ENCODE measurements around the gene APEH.

Gene APEH

DNA sequence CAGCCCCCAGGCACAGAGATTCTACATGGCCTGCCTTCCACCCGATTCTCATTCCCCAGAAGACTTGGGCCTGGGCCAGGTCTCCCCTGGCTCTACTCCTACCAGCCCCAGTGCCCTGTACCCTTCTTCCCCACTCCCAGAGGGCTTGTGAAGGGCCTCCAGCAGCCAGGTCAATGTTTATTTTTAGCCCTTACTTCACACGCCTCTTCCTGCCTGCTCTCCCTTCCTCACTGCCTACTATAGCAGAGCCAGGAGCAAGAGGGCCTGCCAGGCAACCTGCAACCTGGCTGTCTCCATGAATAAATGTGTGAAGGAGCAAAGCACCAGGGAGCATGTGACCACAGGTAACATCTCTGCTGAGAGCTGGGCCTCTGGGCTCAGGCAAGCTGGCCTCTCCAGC is 26.4 kb upstream of the APEH start (continued):
- TF ChIP-seq REST (tag by site-specific recombination; IDR thresholded peaks at IDR 0.05) (no peak), KLF9 (tag by site-specific recombination; IDR thresholded peaks at IDR 0.05; ENCODE audit: low read depth) (no peak), ZNF623 (tag by site-specific recombination; IDR thresholded peaks at IDR 0.05) (peak; percentile 19; the same call in 1 of the 2 replicates), ZNF223 (tag by site-specific recombination; IDR thresholded peaks at IDR 0.05) (peak; percentile 42; the same call in 1 of the 2 replicates), ZNF473 (tag by site-specific recombination; IDR thresholded peaks at IDR 0.05) (no peak), ZNF398 (tag by site-specific recombination; IDR thresholded peaks at IDR 0.05) (peak; percentile 19; the same call in 1 of the 2 replicates)

- CTCF ChIA-PET: no interaction called here
Observed at GRCh38 chr3:49648354-49649019, 25.7 kb upstream of the APEH start.

GRCh38 chr3:49649576-49649975 is 24.6 kb upstream of the APEH start:
- Histone ChIP-seq H3K27ac (ENCODE audit: extremely low read depth, low read depth, low read length) (no peak overlapping the region), H3K36me3 (ENCODE audit: control insufficient read depth in 2 of 2, insufficient read depth in 1 of 2, low read length in 2 of 2) (no peaks in the 10 kb centered on the region), H3K4me1 (ENCODE audit: control insufficient read depth, insufficient read depth, low read length) (no peaks in the 10 kb centered on the region), H3K4me3 (ENCODE audit: low read depth, low read length) (no peak overlapping the region), H3K9me3 (ENCODE audit: control insufficient read depth, insufficient read depth, low read depth, low read length) (no peaks in the 10 kb centered on the region)
- CTCF ChIA-PET: no interaction called here
- POLR2A ChIA-PET: no interaction called here
- TF ChIP-seq ZNF677 (tag by site-specific recombination; IDR thresholded peaks at IDR 0.05): no peak
- no peak for TF ChIP-seq ZNF555 (tag by site-specific recombination; conservative IDR thresholded peaks at IDR 0.05)
- no peak for TF ChIP-seq EGR2 (tag by site-specific recombination; IDR thresholded peaks at IDR 0.05; ENCODE audit: low read depth)
- TF ChIP-seq BCL11B (tag by site-specific recombination; IDR thresholded peaks at IDR 0.05; ENCODE audit: low read depth): no peak
- TF ChIP-seq ZNF596 (tag by site-specific recombination; IDR thresholded peaks at IDR 0.05): no peak
- TF ChIP-seq ZNF501 (tag by site-specific recombination; IDR thresholded peaks at IDR 0.05): no peak
- no peak for TF ChIP-seq ZNF639 (tag by site-specific recombination; IDR thresholded peaks at IDR 0.05)
- no peak for TF ChIP-seq ZNF157 (tag by site-specific recombination; IDR thresholded peaks at IDR 0.05)
- TF ChIP-seq ZNF132 (tag by site-specific recombination; IDR thresholded peaks at IDR 0.05; ENCODE audit: borderline replicate concordance): no peak
- TF ChIP-seq ZNF175 (tag by site-specific recombination; IDR thresholded peaks at IDR 0.05): no peak
- TF ChIP-seq WT1 (tag by site-specific recombination; IDR thresholded peaks at IDR 0.05): no peak
- TF ChIP-seq ZNF324 (tag by site-specific recombination; IDR thresholded peaks at IDR 0.05): no peak

More at GRCh38 chr3:49648354-49649019, 25.7 kb upstream of the APEH start:
- no peaks in the 10 kb centered on the region for H3K36me3 ChIP-seq (ENCODE audit: control insufficient read depth in 2 of 2, insufficient read depth in 1 of 2, low read length in 2 of 2)
- TF ChIP-seq, protein P1, sequence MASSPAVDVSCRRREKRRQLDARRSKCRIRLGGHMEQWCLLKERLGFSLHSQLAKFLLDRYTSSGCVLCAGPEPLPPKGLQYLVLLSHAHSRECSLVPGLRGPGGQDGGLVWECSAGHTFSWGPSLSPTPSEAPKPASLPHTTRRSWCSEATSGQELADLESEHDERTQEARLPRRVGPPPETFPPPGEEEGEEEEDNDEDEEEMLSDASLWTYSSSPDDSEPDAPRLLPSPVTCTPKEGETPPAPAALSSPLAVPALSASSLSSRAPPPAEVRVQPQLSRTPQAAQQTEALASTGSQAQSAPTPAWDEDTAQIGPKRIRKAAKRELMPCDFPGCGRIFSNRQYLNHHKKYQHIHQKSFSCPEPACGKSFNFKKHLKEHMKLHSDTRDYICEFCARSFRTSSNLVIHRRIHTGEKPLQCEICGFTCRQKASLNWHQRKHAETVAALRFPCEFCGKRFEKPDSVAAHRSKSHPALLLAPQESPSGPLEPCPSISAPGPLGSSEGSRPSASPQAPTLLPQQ (tag by site-specific recombination; IDR thresholded peaks at IDR 0.05): no peak
- TF ChIP-seq GLIS1 (tag by site-specific recombination; IDR thresholded peaks at IDR 0.05) (peak; percentile 36; the same call in 1 of the 2 replicates), ZBTB44 (tag by site-specific recombination; IDR thresholded peaks at IDR 0.05) (no peak), TCF7L2 (IDR thresholded peaks at IDR 0.05; ENCODE audit: borderline replicate concordance, low read depth, low read length) (no peak)
- no peaks in the 10 kb centered on the region for H3K4me1 ChIP-seq (ENCODE audit: control insufficient read depth, insufficient read depth, low read length)
- no peak overlapping the region for H3K4me3 ChIP-seq (ENCODE audit: low read depth, low read length)
- no peak overlapping the region for H3K27ac ChIP-seq (ENCODE audit: extremely low read depth, low read depth, low read length)
- no peaks in the 10 kb centered on the region for H3K9me3 ChIP-seq (ENCODE audit: control insufficient read depth, insufficient read depth, low read depth, low read length)
- POLR2A ChIA-PET: no interaction called here
